Embryonic facial prominence (tissue), 1 donor: Measurements from ENCODE around the gene MYO3B.
"Not testable (repeated sequence)": the region's sequence is repeated elsewhere in the genome, so short reads cannot be mapped to it uniquely, and the experiment has no call there.

Source experiments
- DNase-seq: peaks from one replicate; pipeline ENCODE4 v3.0.0-alpha.2; 2016; ENCODE audit errors: extremely low spot score

MYO3B gene

DNA sequence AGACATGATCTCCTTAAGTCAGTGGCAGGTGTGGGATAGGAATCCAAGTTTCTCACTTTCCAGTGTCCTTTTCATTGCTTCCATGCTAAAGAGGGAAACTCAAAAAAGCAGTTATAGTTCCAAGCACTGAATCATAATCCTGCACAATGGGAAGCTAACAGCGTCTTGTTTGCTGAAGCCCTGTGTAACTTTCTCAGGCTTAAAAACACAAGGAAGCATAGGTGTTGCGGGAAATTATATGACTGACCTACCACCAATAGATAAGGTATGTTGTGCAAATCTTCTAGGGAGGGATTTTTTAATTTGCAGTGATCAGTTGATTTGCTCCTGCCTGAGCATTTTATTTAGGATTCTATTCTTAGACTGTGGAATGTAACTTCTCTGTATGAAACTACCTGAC lies 250.9 kb downstream of the MYO3B start:
- no peak for DNase-seq

DNA sequence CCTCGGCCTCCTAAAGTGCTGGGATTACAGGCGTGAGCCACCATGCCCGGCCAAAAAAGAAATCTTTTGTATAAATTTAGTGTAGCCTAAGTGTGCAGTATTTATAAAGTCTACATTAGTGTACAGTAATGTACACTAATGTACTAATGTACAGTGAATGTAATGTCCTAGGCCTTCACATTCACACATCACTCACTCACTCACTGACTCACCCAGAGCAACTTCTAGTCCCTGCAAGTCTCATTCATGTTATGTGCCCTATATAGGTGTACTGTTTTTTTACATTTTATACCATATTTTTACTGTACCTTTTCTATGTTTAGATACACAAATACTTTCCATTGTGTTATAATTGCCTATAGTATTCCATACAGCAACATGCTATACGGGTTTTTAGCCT lies 254.9 kb downstream of the MYO3B start:
- DNase-seq = no peak

GRCh38 chr2:170433448-170433847 lies 255.5 kb downstream of the MYO3B start:
- no peak for DNase-seq

- DNase-seq = not testable (repeated sequence)
Observed at GRCh38 chr2:170434396-170434795, 256.4 kb downstream of the MYO3B start.

DNA sequence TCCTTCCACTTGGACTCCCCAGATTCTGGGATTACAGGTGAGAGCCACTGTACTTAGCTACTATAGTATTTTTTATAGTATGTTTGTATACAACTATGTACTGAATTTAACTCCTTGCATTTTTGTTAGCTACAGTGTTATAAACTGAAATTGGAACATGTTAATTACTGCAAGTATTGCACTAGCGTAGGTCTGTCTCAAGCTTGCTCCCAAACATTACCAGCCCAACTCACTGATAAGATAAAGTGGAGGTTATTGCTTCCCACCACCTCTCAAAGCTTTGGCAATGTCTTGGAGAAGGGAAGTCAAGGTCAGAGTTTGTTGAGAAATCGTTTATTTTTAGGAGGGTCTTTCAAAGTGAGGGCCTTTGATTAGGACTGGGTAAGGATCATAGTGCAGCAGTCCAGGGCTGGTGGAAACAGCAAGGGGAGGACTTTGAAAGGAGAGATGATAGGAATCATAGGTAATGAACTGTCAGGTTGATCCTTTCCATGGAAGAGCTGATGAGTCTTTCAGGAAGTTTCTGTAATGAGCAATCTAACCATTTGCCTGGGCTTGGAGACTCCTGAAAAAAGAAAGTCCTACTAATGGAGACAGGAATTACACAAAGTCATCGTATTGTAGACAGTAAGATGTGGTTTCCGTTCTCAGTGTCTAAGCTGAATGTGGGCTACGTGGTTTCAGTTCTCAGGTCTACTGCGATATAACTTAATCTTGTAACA lies 257.1 kb downstream of the MYO3B start:
- DNase-seq = no peak

DNA sequence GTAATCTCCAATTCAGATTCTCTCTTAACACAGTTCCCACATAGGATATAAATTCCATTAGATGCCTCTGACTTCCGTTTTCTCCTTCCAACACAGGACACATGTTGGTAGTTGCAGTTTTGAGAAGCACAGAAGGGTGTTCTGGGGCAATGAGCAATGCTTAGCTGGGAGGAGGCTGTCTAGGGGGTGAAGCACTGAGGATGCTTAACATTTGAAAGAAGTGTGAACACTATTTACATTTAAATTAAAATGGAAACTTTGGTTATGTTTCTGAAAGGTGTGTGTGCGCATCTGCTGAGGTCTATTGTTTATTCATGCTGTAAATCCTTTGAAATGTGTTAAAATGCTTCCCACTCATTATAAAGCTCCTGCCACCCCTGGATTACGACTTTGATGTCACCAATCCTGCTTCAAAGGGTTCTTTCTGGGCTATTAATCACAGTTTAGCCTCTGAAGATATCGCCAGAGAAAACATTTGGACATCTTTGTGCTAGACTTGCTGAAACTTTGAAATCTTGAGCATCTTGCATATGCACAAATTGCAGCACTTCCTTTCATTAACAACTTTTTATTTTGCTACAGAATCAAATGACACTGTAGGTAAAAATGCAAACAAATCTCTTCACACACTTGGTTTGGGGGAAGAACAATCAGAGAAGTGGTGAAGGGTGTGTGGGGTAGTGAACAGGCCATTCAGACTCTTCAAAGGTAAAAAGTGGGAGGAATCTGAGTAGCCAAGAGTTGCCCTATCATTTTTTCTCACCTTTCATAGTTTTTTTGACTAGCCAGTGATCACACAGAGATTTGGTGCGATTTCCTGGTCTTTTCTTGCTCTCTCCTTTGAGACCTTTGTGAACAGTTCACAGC lies 258.4 kb downstream of the MYO3B start:
- DNase-seq = no peak

DNA sequence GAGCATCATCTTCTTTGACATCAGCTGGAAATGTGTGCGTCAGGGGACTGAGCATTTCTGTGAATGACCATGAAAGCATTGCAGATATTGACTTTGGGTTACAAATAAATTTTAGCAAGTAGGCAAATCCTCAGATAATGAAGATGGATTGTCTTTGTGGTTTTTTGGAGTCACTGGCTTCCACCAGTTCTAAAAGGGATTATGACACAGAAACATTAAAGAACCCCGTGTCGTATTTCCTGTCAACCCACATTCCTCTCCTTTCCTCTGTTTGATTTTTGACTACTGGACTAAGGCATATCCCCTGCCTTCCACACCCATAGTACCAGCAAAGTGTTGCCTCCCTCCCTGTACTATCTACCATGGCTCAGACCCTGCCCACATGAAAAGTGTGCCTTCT lies 268.1 kb downstream of the MYO3B start:
- no peak for DNase-seq

GRCh38 chr2:170449034-170449433 lies 271.1 kb downstream of the MYO3B start:
- no peak for DNase-seq

- no peak for DNase-seq
Observed at GRCh38 chr2:170454471-170455372, 276.8 kb downstream of the MYO3B start.

DNA sequence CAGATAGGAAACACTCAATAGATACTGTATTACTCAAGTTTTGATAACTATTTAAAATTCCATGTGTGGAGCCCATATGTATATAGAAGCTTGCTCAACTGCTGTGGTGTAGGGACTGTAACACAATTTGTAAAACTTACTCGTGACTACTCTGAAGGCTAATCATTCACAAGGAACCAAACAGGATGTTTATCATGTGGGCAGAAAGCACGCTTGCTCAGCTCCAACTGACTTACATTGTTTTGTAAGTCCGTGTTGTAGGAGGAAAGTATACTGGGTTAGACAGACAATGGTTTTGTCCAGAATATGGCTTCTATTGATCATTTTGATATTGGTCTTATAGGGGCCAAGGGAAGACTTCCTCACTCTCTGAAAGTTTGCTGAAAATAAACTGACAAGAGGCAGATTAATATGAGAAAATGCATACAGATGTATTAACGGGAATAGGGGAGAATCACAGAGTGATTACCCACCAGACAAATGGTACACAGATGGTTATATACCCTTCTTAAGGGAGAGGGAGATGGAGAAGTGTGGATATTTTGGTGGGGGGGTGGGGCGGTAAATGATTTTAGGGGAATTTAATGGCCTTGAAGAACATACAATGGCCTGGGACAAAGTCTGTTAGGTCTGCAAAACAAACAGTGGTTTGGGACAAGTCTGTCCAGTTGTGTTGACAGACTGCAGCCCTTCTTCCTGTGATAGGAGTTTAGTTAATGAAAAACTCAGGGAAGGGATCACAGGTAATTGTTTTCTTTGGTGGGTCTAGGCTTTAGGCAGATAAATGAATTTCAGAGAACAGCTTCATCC lies 277.9 kb downstream of the MYO3B start:
- no peak for DNase-seq

- DNase-seq = no peak
Observed at GRCh38 chr2:170456914-170457313, 279.0 kb downstream of the MYO3B start.

DNA sequence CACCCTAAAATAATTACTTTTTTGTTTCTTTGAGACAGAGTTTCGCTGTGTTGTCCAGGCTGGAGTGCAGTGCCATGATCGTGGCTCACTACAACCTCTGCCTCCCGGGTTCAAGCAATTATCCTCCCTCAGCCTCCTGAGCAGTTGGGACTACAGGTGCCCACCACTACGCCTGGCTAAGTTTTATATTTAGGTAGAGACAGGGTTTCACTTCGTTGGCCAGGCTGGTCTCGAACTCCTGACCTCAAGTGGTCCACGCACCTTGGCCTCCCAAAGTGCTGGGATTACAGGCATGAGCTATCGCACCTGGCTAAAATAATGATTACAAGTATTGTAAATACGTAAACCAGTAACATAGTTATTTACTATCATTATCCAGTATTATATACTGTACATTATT lies 279.8 kb downstream of the MYO3B start:
- DNase-seq = no peak

- no peak for DNase-seq
Observed at GRCh38 chr2:170461889-170462288, 283.9 kb downstream of the MYO3B start.

DNA sequence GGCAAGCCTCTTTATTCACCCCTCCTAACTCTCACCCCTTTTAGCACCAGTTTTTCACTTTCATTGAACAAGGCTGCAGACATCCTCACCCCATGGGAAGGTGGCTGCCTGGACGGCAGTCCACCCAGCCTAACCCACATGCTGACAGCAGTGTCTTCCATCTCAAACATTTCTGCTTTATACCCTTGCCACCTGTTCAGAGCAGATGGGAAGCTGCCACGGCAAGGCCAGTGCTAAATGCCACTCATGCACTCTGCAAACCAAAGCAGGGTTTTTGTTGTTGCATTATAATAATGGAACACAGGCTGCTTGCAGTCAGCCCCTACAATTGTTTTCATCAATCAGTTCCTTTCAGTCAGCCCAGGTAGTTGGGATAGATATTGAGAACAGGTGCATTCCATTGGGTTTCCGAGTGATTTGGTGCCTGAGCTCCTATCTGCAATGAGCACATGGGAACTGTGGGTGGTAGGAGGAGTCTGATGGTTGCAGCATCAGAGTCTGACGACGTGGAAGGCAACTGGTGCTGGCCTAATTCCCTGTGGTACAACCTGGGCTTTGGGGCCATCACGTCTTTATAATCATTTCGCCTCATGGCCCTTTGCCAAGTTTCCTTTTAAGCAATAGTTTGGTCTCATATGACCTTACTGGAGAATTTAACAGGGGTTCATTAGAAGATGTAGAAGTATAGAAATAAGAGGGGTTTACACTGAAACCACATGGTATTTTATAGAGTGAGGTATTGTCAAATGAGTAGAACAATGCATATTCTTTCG lies 284.7 kb downstream of the MYO3B start:
- DNase-seq = no peak

DNA sequence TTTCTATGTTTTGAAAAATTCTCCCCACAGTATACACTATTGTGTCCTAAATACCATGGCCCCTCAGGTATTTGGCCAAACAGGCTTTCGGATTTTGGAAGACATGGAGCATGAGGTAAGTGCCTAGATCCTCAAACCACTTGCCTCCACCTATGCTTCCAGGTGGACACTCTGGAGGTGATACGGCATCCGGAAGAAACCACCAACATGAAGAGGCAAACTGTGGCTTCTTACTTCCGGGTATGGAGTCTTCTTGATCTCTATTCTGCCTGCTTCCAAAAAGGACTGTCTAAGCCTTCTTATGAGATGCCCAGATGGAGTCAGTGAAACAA lies 285.2 kb downstream of the MYO3B start:
- DNase-seq = no peak

GRCh38 chr2:170464268-170464667 lies 286.3 kb downstream of the MYO3B start:
- DNase-seq = no peak

DNA sequence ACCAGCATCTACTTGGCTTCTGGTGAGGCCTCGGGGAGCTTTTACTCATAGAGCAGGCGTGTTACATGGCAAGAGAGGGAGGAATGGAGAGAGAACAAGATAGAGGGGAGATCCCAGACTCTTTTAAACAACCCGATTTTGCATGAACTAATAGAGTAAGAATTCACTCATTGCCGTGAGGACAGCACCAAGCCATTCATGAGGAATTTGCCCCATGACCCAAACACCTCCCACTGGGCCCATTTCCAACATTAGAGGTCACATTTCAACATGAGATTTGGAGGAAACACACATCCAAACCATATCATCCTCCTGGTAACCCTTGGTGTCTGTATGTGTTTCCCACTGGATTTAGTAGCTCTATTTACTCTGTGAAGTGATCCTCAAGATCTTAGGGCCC lies 287.3 kb downstream of the MYO3B start:
- no peak for DNase-seq

DNA sequence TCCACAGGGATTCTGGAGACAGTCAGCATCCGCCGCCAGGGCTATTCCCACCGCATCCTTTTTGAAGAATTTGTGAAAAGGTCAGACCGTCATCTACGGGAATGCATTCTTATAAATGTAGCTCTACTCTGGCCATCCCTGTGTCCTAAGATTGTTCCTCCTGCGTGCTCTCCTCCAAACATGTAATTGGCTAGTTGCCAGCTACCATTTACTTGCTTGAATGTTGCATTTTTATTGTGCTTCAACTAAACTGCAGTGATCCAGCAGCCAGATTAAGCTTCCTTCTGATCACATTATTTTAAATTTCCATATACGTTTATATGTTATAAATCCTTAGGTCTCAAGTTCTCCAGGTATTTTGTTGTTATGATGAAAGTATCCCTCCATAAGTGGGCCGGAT lies 288.7 kb downstream of the MYO3B start:
- no peak for DNase-seq

- no peak for DNase-seq
Observed at GRCh38 chr2:170467568-170468422, 289.8 kb downstream of the MYO3B start.

- no peak for DNase-seq
Observed at GRCh38 chr2:170468557-170468956, 290.6 kb downstream of the MYO3B start.
